Colon (tissue), 2 donors: ENCODE results near the gene PAGE2.
"Not testable (repeated sequence)": the region's sequence is repeated elsewhere in the genome, so short reads cannot be mapped to it uniquely, and the experiment has no call there.

ENCODE experiments used
- FAIRE-seq: peaks from 2 replicates; lab custom pipeline; 2012; peaks lifted over from hg19 to GRCh38; lab: Jason Lieb, UNC
- donor health status: control.
- donor health status: control.

The PAGE2 gene, protein sequence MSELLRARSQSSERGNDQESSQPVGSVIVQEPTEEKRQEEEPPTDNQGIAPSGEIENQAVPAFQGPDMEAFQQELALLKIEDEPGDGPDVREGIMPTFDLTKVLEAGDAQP

DNA sequence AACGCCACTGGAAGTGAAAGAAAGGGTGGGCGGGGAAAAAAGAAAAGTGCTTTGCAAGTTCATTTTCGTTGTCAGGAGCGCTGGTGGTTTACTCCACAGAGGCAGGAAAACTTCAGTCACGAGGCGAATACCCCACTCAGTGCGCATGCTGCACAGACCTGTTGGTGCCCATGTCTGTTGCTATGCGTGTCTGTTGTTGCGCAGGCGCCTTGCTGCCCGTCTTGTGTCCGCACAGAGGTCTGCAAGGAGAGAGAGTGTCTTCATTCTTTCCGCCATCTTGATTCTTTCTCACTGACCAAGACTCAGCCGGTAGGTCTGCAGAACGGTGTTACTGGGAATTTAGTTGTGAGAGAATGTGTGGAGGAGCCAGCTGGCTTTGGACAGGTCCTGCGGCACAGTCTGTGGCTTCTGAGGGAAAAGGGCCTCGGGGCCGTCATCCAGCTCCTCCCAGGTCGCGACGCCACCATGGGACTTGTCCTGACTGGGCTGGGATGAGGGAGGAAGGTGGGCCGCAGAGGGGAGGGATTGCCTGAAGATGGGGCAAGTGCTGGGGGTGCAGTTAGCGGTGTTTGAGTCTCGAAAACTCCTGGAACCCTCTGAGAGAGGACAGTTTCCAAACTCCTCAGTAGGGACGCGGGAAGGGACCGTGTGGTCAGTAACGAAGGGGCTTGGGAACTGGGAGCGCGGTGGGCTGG is at the start of gene PAGE2:
TSS of gene PAGE2 (plus strand) at position 224 of the 695 bp plus-strand sequence. CDS start 1,003 bp downstream, outside the sequence.
- FAIRE-seq = no peak

DNA sequence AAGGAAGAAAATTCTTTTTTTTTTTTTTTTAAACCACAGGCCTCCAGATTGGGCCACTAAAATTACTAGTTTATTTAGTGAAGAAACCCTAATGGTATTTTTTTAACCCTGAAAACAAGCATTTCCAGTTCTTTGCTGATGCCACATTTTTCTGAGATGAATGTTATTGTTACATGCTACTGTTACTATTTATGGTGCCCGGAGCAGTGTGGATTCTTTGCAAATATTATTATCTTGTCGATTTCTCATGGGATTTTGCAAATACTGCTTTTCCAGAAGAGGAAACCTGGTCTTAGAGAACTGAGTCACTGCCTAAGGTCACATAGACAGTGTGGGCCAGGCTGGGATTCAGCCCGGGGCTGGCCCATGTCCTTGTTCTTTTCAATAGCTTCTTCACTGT is 49.3 kb upstream of the PAGE2 start:
- peak; percentile 36 for FAIRE-seq

DNA sequence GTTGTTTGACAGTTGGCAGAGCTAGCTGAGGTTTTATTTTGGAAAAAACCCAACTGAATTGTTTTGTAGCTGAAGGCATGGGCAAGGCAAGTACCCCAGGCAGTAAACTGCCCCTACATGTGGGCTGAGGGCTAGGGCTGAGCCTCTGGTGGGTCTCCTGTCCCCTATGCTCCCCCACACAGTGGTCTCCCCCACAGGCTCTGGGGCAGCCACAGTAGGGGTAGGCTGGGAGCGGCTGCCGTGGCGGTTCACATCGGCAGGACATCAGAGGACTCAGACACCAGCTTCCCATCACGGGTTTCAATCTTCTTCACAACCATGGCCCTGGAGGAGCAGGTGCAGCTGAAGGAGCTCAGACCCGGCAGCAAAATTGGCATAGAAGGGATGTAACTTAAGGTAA is 47.3 kb upstream of the PAGE2 start:
- FAIRE-seq = no peak

DNA sequence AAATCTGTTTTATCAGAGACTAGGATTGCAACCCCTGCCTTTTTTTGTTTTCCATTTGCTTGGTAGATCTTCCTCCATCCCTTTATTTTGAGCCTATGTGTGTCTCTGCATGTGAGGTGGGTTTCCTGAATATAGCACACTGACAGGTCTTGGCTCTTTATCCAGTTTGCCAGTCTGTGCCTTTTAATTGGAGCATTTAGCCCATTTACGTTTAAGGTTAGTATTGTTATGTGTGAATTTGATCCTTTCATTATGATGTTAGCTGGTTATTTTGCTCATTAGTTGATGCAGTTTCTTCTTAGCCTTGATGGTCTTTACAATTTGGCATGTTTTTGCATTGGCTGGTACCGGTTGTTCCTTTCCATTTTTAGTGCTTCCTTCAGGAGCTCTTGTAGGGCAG is 38.2 kb upstream of the PAGE2 start:
- not testable (repeated sequence) for FAIRE-seq

DNA sequence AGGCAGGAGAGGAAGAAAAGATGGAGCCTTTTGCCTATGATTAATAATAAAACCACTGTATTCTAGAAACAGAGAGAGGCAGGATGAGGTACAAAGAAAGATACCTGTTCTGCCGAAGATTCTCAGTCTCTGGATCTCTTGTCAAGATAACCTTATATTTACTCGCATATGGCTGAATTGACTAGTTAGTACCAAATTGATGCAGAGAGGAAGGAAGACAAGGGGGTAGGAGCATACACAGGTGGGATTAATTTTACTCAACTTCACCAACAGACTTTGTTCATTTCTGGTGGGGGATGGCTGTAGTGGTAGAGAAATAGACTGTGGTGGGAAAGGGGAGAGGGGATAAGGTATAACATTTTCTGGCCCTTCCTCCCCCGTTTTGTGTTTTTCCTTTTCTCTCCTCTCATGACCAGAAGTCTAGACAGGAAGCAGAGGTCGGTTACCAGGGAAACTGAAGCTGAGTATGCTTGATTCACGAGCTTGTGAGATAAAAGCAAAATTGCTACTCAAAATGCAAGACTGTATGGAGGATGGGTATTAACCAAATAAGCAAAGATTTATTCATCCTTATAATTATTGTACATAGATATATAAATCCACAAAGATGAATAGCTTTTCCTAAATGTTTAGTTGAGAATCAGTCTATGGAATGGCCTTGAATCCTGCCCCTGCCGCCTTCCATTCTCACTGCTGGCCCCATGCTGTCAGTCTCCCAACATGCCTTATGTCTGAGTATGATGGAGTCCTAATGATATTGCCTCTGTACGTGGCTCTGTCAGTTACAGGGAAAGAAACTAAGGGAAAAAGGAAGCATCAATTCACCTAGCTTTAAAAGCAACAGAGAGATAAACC is 31.8 kb upstream of the PAGE2 start:
- no peak for FAIRE-seq

DNA sequence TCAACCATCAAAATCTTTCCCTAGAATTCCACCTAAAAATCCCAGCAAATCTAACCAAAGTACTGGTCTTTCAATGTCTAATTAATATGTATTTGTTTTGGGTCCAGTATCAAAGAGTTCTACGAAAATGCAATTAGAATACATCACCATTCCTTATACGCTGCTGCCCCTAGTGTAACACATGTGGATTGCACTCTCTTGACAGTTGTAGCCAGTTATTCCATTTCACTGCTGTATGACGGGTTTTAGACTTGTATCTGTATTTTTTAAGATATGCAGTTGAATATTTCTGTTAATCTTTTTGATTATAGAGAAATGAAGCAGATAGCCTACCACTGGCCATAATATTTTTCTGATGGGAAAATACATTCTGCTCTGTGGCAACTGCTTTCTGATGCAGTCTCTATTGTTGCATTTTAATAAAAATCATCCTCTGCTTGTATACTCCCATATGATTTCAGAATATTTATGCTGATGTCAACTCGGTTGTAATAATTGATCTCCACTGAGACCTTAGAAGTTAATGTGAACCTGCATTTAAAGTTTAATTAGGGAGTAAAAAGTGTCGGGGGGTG is 31.1 kb upstream of the PAGE2 start:
- FAIRE-seq = peak; percentile 85

DNA sequence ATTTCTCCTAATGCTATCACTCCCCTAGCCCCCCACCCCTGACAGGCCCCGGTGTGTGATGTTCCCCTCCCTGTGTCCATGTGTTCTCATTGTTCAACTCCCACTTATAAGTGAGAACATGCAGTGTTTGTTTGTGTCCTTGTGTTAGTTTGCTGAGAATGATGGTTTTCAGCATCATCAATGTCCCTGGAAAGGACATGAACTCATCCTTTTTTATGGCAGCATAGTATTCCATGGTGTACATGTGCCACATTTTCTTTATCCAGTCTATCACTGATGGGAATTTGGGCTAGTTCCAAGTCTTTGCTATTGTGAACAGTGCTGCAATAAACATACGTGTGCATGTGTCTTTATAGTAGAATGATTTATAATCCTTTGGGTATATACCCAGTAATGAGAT is 21.6 kb upstream of the PAGE2 start:
- not testable (repeated sequence) for FAIRE-seq

DNA sequence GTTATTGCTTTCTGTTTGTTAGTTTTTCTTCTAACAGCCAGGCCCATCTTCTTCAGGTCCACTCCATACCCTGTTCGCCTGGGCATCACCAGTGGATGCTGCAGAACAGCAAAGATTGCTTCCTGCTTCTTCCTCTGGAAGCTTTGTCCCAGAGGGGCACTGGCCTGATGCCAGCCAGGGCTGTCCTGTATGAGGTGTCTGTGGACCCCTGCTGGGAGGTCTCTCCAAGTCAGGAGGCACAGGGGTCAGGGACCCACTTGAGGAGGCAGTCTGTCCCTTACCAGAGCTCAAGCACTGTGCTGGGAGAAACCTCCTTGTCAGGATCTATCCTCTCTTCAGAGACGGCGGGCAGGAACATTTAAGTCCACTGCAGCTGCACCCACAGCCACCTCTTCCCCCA is 16.5 kb upstream of the PAGE2 start:
- FAIRE-seq = no peak

DNA sequence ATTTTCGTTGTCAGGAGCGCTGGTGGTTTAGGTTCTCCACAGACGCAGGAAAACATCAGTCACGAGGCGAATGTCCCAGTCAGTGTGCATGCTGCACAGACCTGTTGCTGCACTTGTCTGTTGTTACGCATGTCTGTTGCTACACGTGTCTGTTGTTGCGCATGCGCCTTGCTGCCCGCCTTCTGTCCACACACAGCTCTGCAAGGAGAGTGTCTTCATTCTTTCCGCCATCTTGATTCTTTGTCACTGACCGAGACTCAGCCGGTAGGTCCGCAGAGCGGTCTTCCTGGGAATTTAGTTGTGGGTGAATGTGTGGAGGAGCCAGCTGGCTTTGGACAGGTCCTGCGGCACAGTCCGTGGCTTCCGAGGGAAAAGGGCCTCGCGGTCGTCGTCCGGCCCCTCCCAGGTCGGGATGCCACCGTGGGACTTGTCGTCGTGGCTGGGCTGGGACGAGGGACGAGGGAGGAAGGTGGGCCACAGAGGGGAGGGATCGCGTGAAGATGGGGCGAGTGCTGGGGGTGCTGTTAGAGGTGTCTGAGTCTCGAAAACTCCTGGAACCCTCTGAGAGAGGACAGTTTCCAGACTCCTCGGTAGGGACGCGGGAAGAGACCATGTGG is 13.9 kb upstream of the PAGE2 start, which contains the start of gene PAGE2B:
TSS of gene PAGE2B (plus strand) at position 180 of the 617 bp plus-strand sequence. CDS start 1,012 bp downstream, outside the sequence.
- FAIRE-seq = no peak

DNA sequence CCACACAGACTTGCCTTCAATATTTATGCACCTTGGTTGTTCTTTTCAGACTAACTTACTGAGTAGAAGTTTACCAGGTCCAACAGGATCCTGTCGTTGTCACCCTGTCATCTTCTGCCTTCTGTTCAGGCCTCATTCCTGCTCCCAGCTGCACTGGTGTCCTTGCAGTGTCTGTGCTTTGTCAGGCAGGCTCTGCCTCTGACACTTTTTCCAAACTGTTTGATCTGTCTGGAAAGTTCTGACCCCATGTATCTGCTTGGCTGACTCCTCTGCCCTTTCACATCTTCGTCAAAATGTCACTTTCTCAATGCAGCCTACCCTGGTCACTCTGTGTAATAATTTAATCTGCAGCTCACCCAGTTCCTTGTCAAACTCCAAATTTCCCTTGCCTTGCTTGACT is 9.9 kb downstream of the PAGE2 start:
- no peak for FAIRE-seq

DNA sequence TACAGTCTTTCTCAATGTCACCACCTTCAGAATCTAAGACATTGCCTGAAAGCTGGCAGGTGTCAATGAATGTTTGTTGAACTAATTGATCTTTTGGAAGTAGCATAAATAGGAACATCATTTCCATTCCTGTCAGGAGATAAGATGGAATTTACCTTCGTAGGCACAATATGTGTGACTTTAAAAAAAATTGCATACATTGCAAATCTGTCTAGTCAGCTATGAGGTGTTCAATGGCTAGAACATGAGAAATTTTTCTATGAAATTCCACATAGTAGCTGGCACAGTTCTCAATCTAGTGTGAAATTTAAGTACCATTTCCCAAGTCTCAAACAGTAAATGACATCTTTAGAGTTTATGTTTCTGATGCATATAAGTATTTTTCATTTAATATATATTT is 10.3 kb downstream of the PAGE2 start:
- FAIRE-seq = no peak

DNA sequence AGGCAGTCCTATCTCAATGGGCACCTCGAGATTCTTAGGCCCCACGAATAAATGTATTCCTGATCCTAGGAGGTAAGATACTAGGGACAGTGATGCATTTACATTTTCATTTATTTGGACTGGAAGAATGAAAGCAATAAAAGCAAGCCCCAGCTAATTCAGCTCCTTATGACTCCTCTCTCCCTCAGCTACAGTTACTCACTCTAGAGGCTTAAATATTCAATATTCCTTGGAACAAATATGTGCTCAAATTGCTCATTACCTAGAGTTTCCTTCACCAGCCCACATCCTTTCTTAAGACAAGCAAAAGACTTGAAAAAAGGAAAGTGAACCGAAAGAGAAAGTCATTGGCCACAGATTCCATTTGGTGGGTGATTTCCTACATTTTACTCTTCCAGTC is 13.9 kb downstream of the PAGE2 start:
- FAIRE-seq = no peak

DNA sequence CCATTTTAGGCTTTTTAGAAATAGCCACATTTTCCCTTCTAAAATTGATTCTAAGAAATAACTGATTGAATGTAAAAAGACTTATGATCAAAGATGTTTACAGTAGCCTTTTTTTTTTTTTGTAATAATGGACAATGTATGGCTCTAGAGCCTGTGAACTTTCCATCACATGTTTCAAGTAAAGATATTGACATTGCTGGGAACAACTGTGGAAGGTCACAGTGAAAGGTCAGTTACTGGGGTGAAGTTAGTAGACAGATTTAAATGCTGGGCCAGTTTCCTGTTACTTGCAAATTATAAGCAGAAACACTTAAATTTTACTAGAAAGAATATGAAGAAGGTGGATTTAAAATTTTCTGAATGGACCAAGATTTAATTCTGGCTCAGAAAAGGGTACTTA is 18.4 kb downstream of the PAGE2 start:
- FAIRE-seq = no peak

DNA sequence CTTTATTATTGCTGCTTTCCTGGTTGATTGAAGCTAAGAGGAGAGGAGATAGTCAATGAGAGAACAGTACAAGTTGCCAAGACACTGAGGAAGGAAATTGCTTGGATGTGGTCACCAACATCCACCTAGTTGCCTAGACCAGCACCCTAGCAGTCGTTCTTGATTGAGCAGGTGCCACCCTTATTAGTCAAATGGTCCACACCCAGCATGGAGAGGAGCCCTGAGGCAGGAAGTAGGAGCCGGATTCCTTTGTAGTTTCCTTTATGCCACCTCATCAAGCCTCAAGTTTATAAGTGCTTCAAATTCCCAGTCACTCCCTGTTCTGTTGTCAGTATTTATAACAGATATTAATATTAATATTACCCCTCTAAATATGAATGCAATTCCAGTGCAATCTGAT is 19.1 kb downstream of the PAGE2 start:
- no peak for FAIRE-seq

DNA sequence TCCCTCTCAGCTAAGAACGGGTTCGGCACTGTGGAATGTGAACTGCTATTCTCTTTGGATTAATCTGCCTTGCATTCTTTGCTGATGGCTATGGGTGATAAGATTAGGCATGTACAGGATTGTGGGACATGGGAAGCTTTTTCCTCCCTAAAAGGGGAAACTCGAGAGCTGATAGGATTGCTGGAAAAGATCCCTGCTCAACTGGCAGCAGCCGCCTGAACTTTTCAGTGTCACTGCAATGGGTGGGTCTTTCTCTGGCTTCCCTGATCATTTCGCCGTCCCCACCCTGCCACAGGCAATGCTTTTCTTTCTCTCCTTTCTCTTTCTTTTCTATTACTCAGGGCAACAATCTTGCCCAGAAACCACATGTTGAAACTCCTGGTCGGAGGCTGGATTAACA is 20.5 kb downstream of the PAGE2 start:
- FAIRE-seq = no peak

DNA sequence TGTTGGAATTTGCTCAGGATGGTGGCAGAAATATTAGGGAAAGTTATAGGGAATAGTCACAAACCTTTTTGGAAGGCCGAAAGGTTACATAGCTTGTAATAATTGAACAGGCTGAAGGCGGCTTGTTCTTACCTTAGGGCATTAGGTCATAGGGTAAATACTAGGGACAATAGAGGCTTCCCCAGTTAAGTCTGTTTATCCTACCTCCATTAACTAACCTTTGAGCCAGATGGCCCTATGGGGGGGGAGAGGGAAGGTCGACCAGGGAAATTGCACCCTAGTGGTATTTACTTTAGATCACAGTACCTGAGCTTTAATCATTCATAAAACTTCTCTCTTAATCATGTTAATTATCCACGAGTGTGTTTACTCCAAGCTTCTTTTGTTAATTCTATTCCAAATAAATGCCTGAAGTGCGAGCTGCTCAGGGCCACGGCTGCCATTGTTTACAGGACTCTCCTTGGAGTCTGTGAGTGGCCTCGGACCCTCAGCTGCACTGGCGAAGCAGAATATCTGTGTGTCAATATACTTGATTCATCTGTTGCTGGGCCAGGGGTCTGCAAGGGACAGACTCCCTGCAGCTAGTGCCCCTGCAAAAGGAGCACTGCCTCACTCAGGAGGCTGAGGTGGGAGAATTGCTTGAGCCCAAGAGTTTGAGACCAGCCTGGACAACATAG is 22.9 kb downstream of the PAGE2 start:
- FAIRE-seq = no peak

DNA sequence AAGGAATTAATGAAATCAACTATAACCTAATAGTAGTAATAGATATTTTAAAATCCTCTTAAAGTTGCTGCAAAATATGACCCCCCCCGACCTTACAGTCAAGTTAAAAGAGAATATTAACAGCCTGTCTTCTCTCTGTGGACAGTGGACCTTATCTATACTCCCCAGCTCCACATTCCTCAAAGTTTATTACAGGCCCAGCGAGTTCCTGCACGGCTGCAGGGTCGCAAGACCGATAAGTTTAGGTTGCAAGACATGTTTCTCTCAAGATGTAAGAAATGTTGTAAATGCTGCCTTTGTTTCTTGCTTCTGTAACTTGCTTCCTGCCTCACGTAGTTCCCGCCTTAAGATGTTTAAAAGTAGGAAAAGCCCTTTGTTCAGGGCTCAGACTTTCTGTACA is 27.8 kb downstream of the PAGE2 start:
- not testable (repeated sequence) for FAIRE-seq

DNA sequence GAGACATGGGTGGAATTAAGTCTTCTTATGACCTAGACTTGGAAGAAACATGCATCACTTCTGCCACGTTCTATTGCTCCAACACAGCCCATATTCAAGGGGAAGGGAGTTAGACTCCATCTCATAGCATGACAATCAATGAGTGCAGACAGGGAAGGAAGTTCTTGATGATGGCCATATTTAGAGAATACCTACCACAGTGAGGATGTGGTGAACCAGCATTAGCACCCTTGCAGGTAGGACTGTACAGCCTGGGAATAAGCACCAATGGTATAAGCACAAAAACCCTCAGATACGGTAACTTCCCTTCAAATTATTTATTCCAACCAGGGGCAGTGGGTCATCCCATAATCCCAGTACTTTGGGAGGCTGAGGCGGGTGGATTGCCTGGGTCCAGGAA is 29.8 kb downstream of the PAGE2 start:
- no peak for FAIRE-seq

DNA sequence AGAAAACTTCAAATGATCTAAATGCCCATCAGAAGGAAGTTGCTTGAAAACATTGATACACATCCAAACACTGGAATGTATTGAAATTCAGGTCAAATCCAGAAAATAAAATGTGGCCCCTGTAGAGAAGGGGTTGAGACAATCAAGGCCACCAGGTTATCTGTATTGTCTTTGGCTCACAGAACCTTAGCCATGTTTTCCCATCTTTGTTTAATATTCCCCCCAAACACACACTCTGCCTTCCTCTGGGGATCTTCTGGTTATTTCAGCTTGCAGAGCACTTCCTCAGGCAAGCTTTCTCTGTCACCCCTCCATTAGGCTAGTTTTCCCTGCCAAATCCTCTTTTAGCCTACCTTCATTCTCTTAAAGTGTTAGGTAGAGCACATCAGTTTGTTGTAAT is 30.5 kb downstream of the PAGE2 start:
- FAIRE-seq = no peak

DNA sequence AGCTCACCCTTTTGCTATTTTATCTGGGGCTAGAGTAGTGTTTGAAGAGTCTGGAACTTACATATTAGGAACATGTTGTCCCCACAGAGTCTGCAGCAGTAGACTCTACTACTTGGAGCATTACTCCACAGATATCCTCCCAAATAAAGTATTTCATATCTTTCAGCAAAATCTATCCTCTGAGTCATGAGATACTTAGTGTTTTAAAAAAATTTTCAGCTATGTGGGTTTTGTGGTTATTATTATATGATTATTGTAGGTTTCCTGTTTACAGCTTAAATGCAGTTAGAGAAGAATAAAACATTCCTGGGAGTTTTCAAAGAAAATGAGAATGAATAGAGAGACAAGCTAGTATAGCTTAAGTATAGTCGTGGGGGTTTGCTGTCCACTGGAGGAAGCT is 30.9 kb downstream of the PAGE2 start:
- no peak for FAIRE-seq

DNA sequence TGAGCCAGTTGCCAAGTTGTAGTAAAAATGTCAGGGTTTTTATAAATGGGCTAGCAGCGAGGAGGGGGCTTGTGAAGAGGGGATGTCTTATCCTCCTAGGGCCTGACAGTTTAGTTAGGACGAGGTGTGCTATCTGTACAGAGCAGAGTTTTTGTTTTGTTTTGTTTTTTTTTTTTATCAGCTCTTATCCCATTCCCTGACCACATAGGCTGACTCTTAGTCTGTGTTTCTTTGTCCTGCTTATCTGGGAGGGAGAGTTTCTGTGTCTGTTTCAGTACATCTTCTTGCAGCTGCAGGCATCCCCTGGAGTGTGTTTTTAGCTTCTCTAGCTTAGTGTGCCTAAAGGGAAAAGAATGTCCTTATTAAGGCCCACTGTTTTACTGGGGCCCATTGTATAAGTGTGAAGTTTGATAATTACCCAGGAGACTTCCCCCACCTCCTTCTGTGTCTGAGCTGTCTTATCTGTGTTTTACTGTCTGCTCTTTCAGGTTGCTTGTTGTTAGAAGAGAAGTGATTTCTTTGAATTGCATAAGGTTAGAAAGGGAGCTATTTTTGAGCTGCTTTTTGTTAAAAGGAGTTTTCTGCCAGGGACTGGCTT is 32.0 kb downstream of the PAGE2 start:
- FAIRE-seq = no peak
